Sigmoid colon (tissue), 4 donors: ENCODE results near the gene LYPD6.

ENCODE experiments used
- EP300 ChIP-seq, 4 donors: sonication (generic); formaldehyde crosslinking; IDR thresholded peaks; one replicate each; pipeline ENCODE4 v1.6.1; 2017; ENCODE audit warnings: antibody characterized with exemption in 4 of 4
- POLR2A ChIP-seq, 2 donors: fragments of 450-650 bp; IDR thresholded peaks; one replicate each; pipeline ENCODE4 v1.6.1; 2016; ENCODE audit warnings: antibody characterized with exemption in 2 of 2, mild to moderate bottlenecking in 2 of 2, moderate library complexity in 2 of 2
- POLR2AphosphoS5 ChIP-seq, 4 donors: sonication (generic); formaldehyde crosslinking; IDR thresholded peaks; one replicate each; pipeline ENCODE4 v1.6.1; 2017; ENCODE audit warnings: antibody characterized with exemption in 4 of 4
- TF ChIP-seq, protein P1 (sequence below), 4 experiments: fragments of 450-650 bp in 3 of 4; fragments of 200-600 bp in 1 of 4; IDR thresholded peaks; one replicate each; pipeline ENCODE4 v1.5.1; 2016 to 2019; ENCODE audit warnings: antibody characterized with exemption in 4 of 4, mild to moderate bottlenecking in 3 of 4, moderate library complexity in 2 of 4

DNA sequence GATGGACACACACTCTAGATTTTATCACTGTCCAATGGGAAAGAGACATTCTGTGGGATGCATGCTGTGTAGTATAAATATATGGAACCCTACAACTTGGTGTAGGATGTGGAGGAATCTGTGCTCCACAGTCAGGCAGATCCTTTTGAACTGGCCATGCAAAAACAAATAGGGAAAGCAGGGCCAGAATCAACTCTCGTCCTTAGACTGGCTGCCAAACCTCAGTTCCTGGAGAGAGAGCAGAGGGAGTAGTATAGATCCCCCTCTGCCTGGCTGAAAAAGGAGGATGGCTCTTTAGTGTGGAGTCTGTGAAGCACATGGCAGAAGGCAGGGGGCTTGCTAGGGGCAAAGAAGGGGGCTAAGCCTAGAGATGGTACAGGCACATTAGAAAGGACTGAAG is 84.7 kb downstream of the LYPD6 start:
- TF ChIP-seq, protein P1, sequence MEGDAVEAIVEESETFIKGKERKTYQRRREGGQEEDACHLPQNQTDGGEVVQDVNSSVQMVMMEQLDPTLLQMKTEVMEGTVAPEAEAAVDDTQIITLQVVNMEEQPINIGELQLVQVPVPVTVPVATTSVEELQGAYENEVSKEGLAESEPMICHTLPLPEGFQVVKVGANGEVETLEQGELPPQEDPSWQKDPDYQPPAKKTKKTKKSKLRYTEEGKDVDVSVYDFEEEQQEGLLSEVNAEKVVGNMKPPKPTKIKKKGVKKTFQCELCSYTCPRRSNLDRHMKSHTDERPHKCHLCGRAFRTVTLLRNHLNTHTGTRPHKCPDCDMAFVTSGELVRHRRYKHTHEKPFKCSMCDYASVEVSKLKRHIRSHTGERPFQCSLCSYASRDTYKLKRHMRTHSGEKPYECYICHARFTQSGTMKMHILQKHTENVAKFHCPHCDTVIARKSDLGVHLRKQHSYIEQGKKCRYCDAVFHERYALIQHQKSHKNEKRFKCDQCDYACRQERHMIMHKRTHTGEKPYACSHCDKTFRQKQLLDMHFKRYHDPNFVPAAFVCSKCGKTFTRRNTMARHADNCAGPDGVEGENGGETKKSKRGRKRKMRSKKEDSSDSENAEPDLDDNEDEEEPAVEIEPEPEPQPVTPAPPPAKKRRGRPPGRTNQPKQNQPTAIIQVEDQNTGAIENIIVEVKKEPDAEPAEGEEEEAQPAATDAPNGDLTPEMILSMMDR (IDR thresholded peaks at IDR 0.05) = no peak
- TF ChIP-seq POLR2AphosphoS5 (IDR thresholded peaks at IDR 0.05) (no peak), POLR2A (IDR thresholded peaks at IDR 0.05) (no peak), EP300 (IDR thresholded peaks at IDR 0.05) (no peak)
